DOHH2 (cell line): ENCODE data around the gene SPART.

Experiments used
- H3F3A ChIP-seq: fragments of 200-600 bp; sonication (generic), shearing (Covaris generic); 2 replicates; pipeline ENCODE4 v1.6.0; 2016; ENCODE audit warnings: antibody characterized with exemption, mild to moderate bottlenecking; ENCODE audit not compliant: control insufficient read depth, insufficient read depth
- H3K27ac ChIP-seq: fragments of 200-600 bp; sonication (generic); 2 replicates; pipeline ENCODE4 v1.5.1; 2014; ENCODE audit warnings: low read depth, mild to moderate bottlenecking, low read length, moderate library complexity
- H3K27me3 ChIP-seq: fragments of 200-600 bp; sonication (generic); 2 replicates; pipeline ENCODE4 v1.6.1; 2014; ENCODE audit warnings: mild to moderate bottlenecking, low read length, mixed read lengths; ENCODE audit not compliant: control insufficient read depth
- H3K36me3 ChIP-seq: fragments of 200-600 bp; sonication (generic); 2 replicates; pipeline ENCODE4 v1.6.1; 2014; ENCODE audit warnings: mild to moderate bottlenecking, low read length, moderate library complexity, mixed read lengths; ENCODE audit not compliant: control insufficient read depth
- H3K4me1 ChIP-seq: fragments of 200-600 bp; sonication (generic); 2 replicates; pipeline ENCODE4 v1.6.1; 2014; ENCODE audit warnings: mild to moderate bottlenecking, low read length, mixed read lengths; ENCODE audit not compliant: control insufficient read depth
- H3K4me2 ChIP-seq: fragments of 200-600 bp; sonication (generic); 2 replicates; pipeline ENCODE4 v1.6.0; 2014; ENCODE audit warnings: mild to moderate bottlenecking, low read length, moderate library complexity
- H3K4me3 ChIP-seq: fragments of 200-600 bp; sonication (generic); 2 replicates; pipeline ENCODE4 v1.5.1; 2014; ENCODE audit warnings: mild to moderate bottlenecking, low read length, mixed read lengths
- H3K79me2 ChIP-seq: fragments of 200-600 bp; sonication (generic); 2 replicates; pipeline ENCODE4 v1.6.1; 2014; ENCODE audit warnings: mild to moderate bottlenecking, low read length, mixed read lengths; ENCODE audit not compliant: control insufficient read depth
- H3K9me2 ChIP-seq: fragments of 200-600 bp; sonication (generic); replicated peaks from 2 replicates; pipeline ENCODE4 v1.6.1; 2014; ENCODE audit warnings: mild to moderate bottlenecking, low read length, mixed read lengths; ENCODE audit not compliant: control insufficient read depth
- H3K9me3 ChIP-seq: fragments of 200-600 bp; sonication (generic); 2 replicates; pipeline ENCODE4 v1.6.1; 2014; ENCODE audit warnings: antibody characterized with exemption, low read length, mixed read lengths; ENCODE audit not compliant: control insufficient read depth, insufficient read depth
- H4K20me1 ChIP-seq: fragments of 200-600 bp; sonication (generic); 2 replicates; pipeline ENCODE4 v1.6.0; 2014; ENCODE audit warnings: low read depth, mild to moderate bottlenecking, antibody characterized with exemption, low read length, moderate library complexity; ENCODE audit not compliant: control insufficient read depth, insufficient read depth
- EZH2phosphoT487 ChIP-seq: fragments of 200-600 bp; sonication (generic); IDR thresholded peaks from 2 replicates; pipeline ENCODE4 v1.6.1; 2017; ENCODE audit warnings: borderline replicate concordance, mild to moderate bottlenecking, antibody characterized with exemption, low read length, moderate library complexity, mixed read lengths
- TF ChIP-seq, protein P1 (sequence below): fragments of 200-600 bp; sonication (generic); IDR thresholded peaks from one replicate; pipeline ENCODE4 v1.5.1; 2014; ENCODE audit warnings: antibody characterized with exemption, mild to moderate bottlenecking, low read depth, low read length; ENCODE audit not compliant: poor library complexity, severe bottlenecking

Gene SPART

GRCh38 chr13:36345438-36346221 is 564 bp downstream of the SPART start:
- no peak overlapping the region for H3K4me3 ChIP-seq
- no peaks in the 10 kb centered on the region for H3F3A ChIP-seq
- H3K9me3 ChIP-seq: no peaks in the 10 kb centered on the region
- no peak for TF ChIP-seq EZH2phosphoT487
- TF ChIP-seq, protein P1, sequence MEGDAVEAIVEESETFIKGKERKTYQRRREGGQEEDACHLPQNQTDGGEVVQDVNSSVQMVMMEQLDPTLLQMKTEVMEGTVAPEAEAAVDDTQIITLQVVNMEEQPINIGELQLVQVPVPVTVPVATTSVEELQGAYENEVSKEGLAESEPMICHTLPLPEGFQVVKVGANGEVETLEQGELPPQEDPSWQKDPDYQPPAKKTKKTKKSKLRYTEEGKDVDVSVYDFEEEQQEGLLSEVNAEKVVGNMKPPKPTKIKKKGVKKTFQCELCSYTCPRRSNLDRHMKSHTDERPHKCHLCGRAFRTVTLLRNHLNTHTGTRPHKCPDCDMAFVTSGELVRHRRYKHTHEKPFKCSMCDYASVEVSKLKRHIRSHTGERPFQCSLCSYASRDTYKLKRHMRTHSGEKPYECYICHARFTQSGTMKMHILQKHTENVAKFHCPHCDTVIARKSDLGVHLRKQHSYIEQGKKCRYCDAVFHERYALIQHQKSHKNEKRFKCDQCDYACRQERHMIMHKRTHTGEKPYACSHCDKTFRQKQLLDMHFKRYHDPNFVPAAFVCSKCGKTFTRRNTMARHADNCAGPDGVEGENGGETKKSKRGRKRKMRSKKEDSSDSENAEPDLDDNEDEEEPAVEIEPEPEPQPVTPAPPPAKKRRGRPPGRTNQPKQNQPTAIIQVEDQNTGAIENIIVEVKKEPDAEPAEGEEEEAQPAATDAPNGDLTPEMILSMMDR: no peak
- H3K27ac ChIP-seq: no peak overlapping the region
- no peaks in the 10 kb centered on the region for H3K79me2 ChIP-seq
- H3K27me3 ChIP-seq: no peaks in the 10 kb centered on the region
- no peak overlapping the region for H3K4me2 ChIP-seq
- H3K36me3 ChIP-seq: no peaks in the 10 kb centered on the region
- no peaks in the 10 kb centered on the region for H3K9me2 ChIP-seq
- H3K4me1 ChIP-seq: no peaks in the 10 kb centered on the region
- H4K20me1 ChIP-seq: no peaks in the 10 kb centered on the region

- no peaks in the 10 kb centered on the region for H4K20me1 ChIP-seq
- H3F3A ChIP-seq: no peaks in the 10 kb centered on the region
- no peak overlapping the region for H3K4me2 ChIP-seq
- H3K36me3 ChIP-seq: no peaks in the 10 kb centered on the region
- H3K9me2 ChIP-seq: no peaks in the 10 kb centered on the region
- no peak overlapping the region for H3K27ac ChIP-seq
- H3K4me3 ChIP-seq: no peak overlapping the region
- H3K79me2 ChIP-seq: no peaks in the 10 kb centered on the region
- H3K4me1 ChIP-seq: no peaks in the 10 kb centered on the region
- TF ChIP-seq, protein P1: no peak
- H3K27me3 ChIP-seq: no peaks in the 10 kb centered on the region
- no peaks in the 10 kb centered on the region for H3K9me3 ChIP-seq
Measured at GRCh38 chr13:36344886-36345437, 1.2 kb downstream of the SPART start.

- no peak overlapping the region for H3K4me2 ChIP-seq
- no peaks in the 10 kb centered on the region for H3F3A ChIP-seq
- H3K27me3 ChIP-seq: no peaks in the 10 kb centered on the region
- no peaks in the 10 kb centered on the region for H3K4me1 ChIP-seq
- no peak overlapping the region for H3K27ac ChIP-seq
- H3K9me2 ChIP-seq: no peaks in the 10 kb centered on the region
- no peak overlapping the region for H3K4me3 ChIP-seq
- no peak for TF ChIP-seq EZH2phosphoT487
- TF ChIP-seq, protein P1: no peak
- no peaks in the 10 kb centered on the region for H3K9me3 ChIP-seq
- H3K79me2 ChIP-seq: no peaks in the 10 kb centered on the region
- no peaks in the 10 kb centered on the region for H4K20me1 ChIP-seq
- H3K36me3 ChIP-seq: no peaks in the 10 kb centered on the region
Measured at GRCh38 chr13:36344173-36344572, 2.0 kb downstream of the SPART start.
